Mammary epithelial cell (primary cell): ENCODE measurements around the gene MIOX.

Experiments used
- CTCF ChIP-seq, 2 donors: IDR thresholded peaks in 1 of 2; conservative IDR thresholded peaks in 1 of 2; 2 replicates each; pipeline ENCODE4 v1.5.1; 2011 to 2012; ENCODE audit warnings: inconsistent platforms in 2 of 2, low read length in 2 of 2, mild to moderate bottlenecking in 2 of 2, control low read depth in 1 of 2, low read depth in 1 of 2; ENCODE audit not compliant: insufficient read depth in 1 of 2; ENCODE audit errors: extremely low read depth in 1 of 2
- EZH2 ChIP-seq: IDR thresholded peaks from 2 replicates; pipeline ENCODE4 v1.6.1; 2012; ENCODE audit warnings: low read length, inconsistent platforms, borderline replicate concordance

DNA sequence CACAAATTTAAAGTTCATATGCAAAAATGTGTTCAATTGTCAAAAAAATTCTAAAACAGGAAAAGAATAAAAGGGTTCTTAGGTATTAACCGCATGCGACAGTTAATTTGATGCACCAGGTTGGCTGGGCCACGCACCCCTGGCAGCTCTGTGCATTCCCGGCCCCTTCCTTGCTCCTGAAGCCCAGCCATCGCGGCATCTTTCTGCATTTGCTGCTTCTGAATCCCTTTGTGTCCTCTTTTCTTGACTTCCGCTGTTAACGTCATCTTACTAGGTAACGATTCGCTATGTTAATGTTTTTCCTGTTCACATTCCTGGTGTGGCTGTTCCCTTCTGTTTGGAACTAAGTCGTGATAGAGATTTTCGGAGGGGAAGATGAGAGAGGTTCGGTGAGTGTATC is 51.1 kb downstream of the MIOX start:
- TF ChIP-seq CTCF (conservative IDR thresholded peaks at IDR 0.05 in 1 of 2, IDR thresholded peaks at IDR 0.05 in 1 of 2; ENCODE audit: extremely low read depth in 1 of 2, insufficient read depth in 1 of 2, low read depth in 1 of 2, low read length in 2 of 2) = no peak
- no peak for TF ChIP-seq EZH2
